Ascending aorta (tissue), 2 donors: Measurements from ENCODE around the gene RAB5B. TPM values are rescaled to one million over a fixed set of nuclear protein-coding genes. Genes with fewer than 3 reads are reported as not detected.
A peak's percentile ranks its signal among the peaks of the same experiment; 100 is the strongest.

Experiments
- DNase-seq, 2 donors: peaks; one replicate each; pipeline ENCODE4 v3.0.0-alpha.2; 2019; ENCODE audit warnings: low spot score in 2 of 2
- H3K27ac ChIP-seq, 2 donors: fragments of 200-600 bp; sonication (generic); one replicate each; pipeline ENCODE4 v1.5.1; 2016 to 2017; ENCODE audit warnings: mild to moderate bottlenecking in 1 of 2
- H3K27me3 ChIP-seq: fragments of 200-600 bp; sonication (generic); one replicate; pipeline ENCODE4 v1.5.1; 2017
- H3K36me3 ChIP-seq, 2 donors: fragments of 200-600 bp; sonication (generic); one replicate each; pipeline ENCODE4 v1.5.1; 2016
- H3K4me1 ChIP-seq, 2 donors: fragments of 200-600 bp; sonication (generic); one replicate each; pipeline ENCODE4 v1.5.1; 2016 to 2017; ENCODE audit warnings: mild to moderate bottlenecking in 1 of 2
- H3K4me3 ChIP-seq, 2 donors: fragments of 200-600 bp; sonication (generic); one replicate each; pipeline ENCODE4 v1.5.1; 2016 to 2017; ENCODE audit warnings: mild to moderate bottlenecking in 1 of 2
- H3K9me3 ChIP-seq, 2 donors: fragments of 200-600 bp; sonication (generic); one replicate each; pipeline ENCODE4 v1.5.1; 2016
- CTCF ChIP-seq, 3 experiments: fragments of 200-600 bp in 2 of 3; fragments of 450-650 bp in 1 of 3; sonication (generic) in 2 of 3; IDR thresholded peaks; one replicate each; pipeline ENCODE4 v1.5.1; 2016 to 2019; ENCODE audit warnings: antibody characterized with exemption in 3 of 3, mild to moderate bottlenecking in 1 of 3, moderate library complexity in 1 of 3
- intact Hi-C: fragments of 100-400 bp; cut with DNase I; formaldehyde crosslinking; loops from one replicate; pipeline ENCODE4 v1.15.1; 2023
- total RNA-seq: library from RNA; depleted of rRNA; stranded (reverse); fragments of >200 nt; gene quantifications from one replicate; pipeline ENCODE4 v1.1.0, GENCODE V29; 2016

RAB5B gene
- total RNA-seq, 1 donor from 2014 or later: 48.0 TPM

- Histone ChIP-seq H3K36me3 (no peaks in the 10 kb centered on the region), H3K9me3 (no peaks in the 10 kb centered on the region), H3K27ac (peak overlapping the region in 1 of 2 donors; percentile 86), H3K27me3 (no peaks in the 10 kb centered on the region), H3K4me1 (peaks cover 3 to 16% of the 10 kb centered on the region in 2 donors), H3K4me3 (no peak overlapping the region)
- no peak for DNase-seq
- TF ChIP-seq CTCF (IDR thresholded peaks at IDR 0.05): no peak
- intact Hi-C loops: no loop called here
These were observed 3.1 kb upstream of the RAB5B start for GRCh38 chr12:55970775-55971174.

- peak overlapping the region; percentile 85 to 86 for H3K27ac ChIP-seq
- DNase-seq: no peak
- no peaks in the 10 kb centered on the region for H3K27me3 ChIP-seq
- TF ChIP-seq CTCF (IDR thresholded peaks at IDR 0.05): no peak
- H3K9me3 ChIP-seq: no peaks in the 10 kb centered on the region
- no peak overlapping the region for H3K4me3 ChIP-seq
- no peaks in the 10 kb centered on the region for H3K36me3 ChIP-seq
- intact Hi-C loops: no loop called here
- peaks cover 3 to 18% of the 10 kb centered on the region in 2 donors for H3K4me1 ChIP-seq
These were observed 1.8 kb upstream of the RAB5B start for GRCh38 chr12:55972042-55972441.

- H3K9me3 ChIP-seq: no peaks in the 10 kb centered on the region
- peaks cover 3 to 18% of the 10 kb centered on the region in 2 donors for H3K4me1 ChIP-seq
- peak overlapping the region; percentile 53 to 68 for H3K4me3 ChIP-seq
- H3K27ac ChIP-seq: peak overlapping the region; percentile 85 to 86
- H3K36me3 ChIP-seq: no peaks in the 10 kb centered on the region
- intact Hi-C loops: no loop called here
- DNase-seq: no peak
- H3K27me3 ChIP-seq: no peaks in the 10 kb centered on the region
- no peak for TF ChIP-seq CTCF (IDR thresholded peaks at IDR 0.05)
These were observed 1.4 kb upstream of the RAB5B start for GRCh38 chr12:55972456-55972855.

GRCh38 chr12:55972911-55973598, 823 bp upstream of the RAB5B start:
- H3K4me3 ChIP-seq: peak overlapping the region; percentile 53 to 68
- DNase-seq: no peak
- H3K4me1 ChIP-seq: peaks cover 3 to 18% of the 10 kb centered on the region in 2 donors
- no peak for TF ChIP-seq CTCF (IDR thresholded peaks at IDR 0.05)
- H3K36me3 ChIP-seq: no peaks in the 10 kb centered on the region
- H3K9me3 ChIP-seq: no peaks in the 10 kb centered on the region
- intact Hi-C loops: loop anchor here (1.0 kb wide), 1 partner anchor 41 kb away; no protein-coding TSS in a partner anchor
- peak overlapping the region; percentile 85 to 86 for H3K27ac ChIP-seq
- no peaks in the 10 kb centered on the region for H3K27me3 ChIP-seq

- Histone ChIP-seq H3K27me3 (no peaks in the 10 kb centered on the region), H3K9me3 (no peaks in the 10 kb centered on the region), H3K27ac (peak overlapping the region; percentile 89 to 95), H3K4me1 (peaks cover 3 to 18% of the 10 kb centered on the region in 2 donors), H3K36me3 (no peaks in the 10 kb centered on the region), H3K4me3 (peak overlapping the region; percentile 87)
- TF ChIP-seq CTCF (IDR thresholded peaks at IDR 0.05): no peak
- intact Hi-C loops: loop anchor here (2.0 kb wide), 1 partner anchor 68 kb away; no protein-coding TSS in a partner anchor
- DNase-seq: no peak
These were observed 441 bp downstream of the RAB5B start for GRCh38 chr12:55974308-55974730.
